IMR-90 (cell line): ENCODE measurements around the gene ARMC5. TPM values are rescaled to one million over a fixed set of nuclear protein-coding genes. Genes with fewer than 3 reads are reported as not detected.

ENCODE experiments used
- ATAC-seq: fragments of 200-7000 bp; cut with Tn5 transposase; 2 replicates; pipeline ENCODE4 v1.9.1; 2020; ENCODE audit warnings: low read depth, mild to moderate bottlenecking, moderate library complexity
- BruUV-seq: library from RNA; stranded (reverse); fragments of 400-500 nt; replicated peaks from 2 replicates; lab custom pipeline; 2021; lab: Mats Ljungman, UMichigan
- CTCF ChIA-PET: fragments of 300-600 bp; formaldehyde crosslinking; extraction: SDS; loops from one replicate; lab custom pipeline; 2021; ENCODE audit warnings: antibody characterized with exemption; lab: Yijun Ruan, JAX
- POLR2A ChIA-PET: fragments of 300-600 bp; sonication (Branson Sonifier 250); formaldehyde crosslinking; loops from one replicate; lab custom pipeline; 2022; ENCODE audit warnings: antibody characterized with exemption; ENCODE audit not compliant: unreplicated experiment; lab: Charles Lee
- DNase-seq: peaks from one replicate; pipeline ENCODE4 v3.0.0; 2013
- H2AFZ ChIP-seq: replicated peaks from 2 replicates; pipeline ENCODE3; 2013; ENCODE audit warnings: low read length, mild to moderate bottlenecking; ENCODE audit not compliant: poor library complexity
- H2AK5ac ChIP-seq: 2 replicates; pipeline ENCODE4 v1.6.1; 2013; ENCODE audit warnings: low read depth, low read length, inconsistent platforms
- H2AK9ac ChIP-seq: replicated peaks from 2 replicates; pipeline ENCODE3; 2013; ENCODE audit warnings: mild to moderate bottlenecking, low read depth, low read length, moderate library complexity; ENCODE audit not compliant: poor library complexity
- H2BK120ac ChIP-seq: 2 replicates; pipeline ENCODE4 v1.6.1; 2013; ENCODE audit warnings: low read depth, low read length, inconsistent platforms
- H2BK15ac ChIP-seq: 3 replicates; pipeline ENCODE4 v1.6.1; 2013; ENCODE audit warnings: low read depth, low read length, inconsistent platforms
- H2BK20ac ChIP-seq: 2 replicates; pipeline ENCODE4 v1.6.1; 2013; ENCODE audit warnings: low read depth, mild to moderate bottlenecking, inconsistent platforms, low read length, moderate library complexity
- H2BK5ac ChIP-seq: 2 replicates; pipeline ENCODE4 v1.6.1; 2013; ENCODE audit warnings: mild to moderate bottlenecking, low read depth, low read length, inconsistent platforms; ENCODE audit not compliant: poor library complexity, severe bottlenecking
- H3K14ac ChIP-seq: replicated peaks from 2 replicates; pipeline ENCODE4 v1.6.1; 2013; ENCODE audit warnings: low read depth, low read length, inconsistent platforms
- H3K18ac ChIP-seq: 2 replicates; pipeline ENCODE4 v1.6.1; 2013; ENCODE audit warnings: low read depth, low read length, control low read depth
- H3K23ac ChIP-seq: 2 replicates; pipeline ENCODE4 v1.6.1; 2013; ENCODE audit warnings: low read depth, low read length, inconsistent platforms
- H3K27ac ChIP-seq: 2 replicates; pipeline ENCODE4 v1.5.1; 2013; ENCODE audit warnings: mild to moderate bottlenecking, control low read depth, low read length; ENCODE audit not compliant: insufficient read depth
- H3K27me3 ChIP-seq: 2 replicates; pipeline ENCODE4 v1.6.1; 2013; ENCODE audit warnings: low read length; ENCODE audit not compliant: control insufficient read depth, insufficient read depth
- H3K36me3 ChIP-seq: 2 replicates; pipeline ENCODE4 v1.6.1; 2013; ENCODE audit warnings: low read length, mixed read lengths; ENCODE audit not compliant: control insufficient read depth, insufficient read depth
- H3K4ac ChIP-seq: 2 replicates; pipeline ENCODE4 v1.6.1; 2013; ENCODE audit warnings: low read depth, low read length, inconsistent platforms
- H3K4me1 ChIP-seq: 2 replicates; pipeline ENCODE4 v1.6.1; 2013; ENCODE audit warnings: low read length, mixed read lengths; ENCODE audit not compliant: control insufficient read depth, insufficient read depth
- H3K4me2 ChIP-seq: 2 replicates; pipeline ENCODE4 v1.6.1; 2013; ENCODE audit warnings: low read depth, mild to moderate bottlenecking, control low read depth, low read length, moderate library complexity
- H3K4me3 ChIP-seq: 2 replicates; pipeline ENCODE4 v1.5.1; 2013; ENCODE audit warnings: low read depth, mild to moderate bottlenecking, control low read depth, low read length, moderate library complexity; ENCODE audit not compliant: insufficient read depth
- H3K56ac ChIP-seq: 2 replicates; pipeline ENCODE4 v1.6.1; 2013; ENCODE audit warnings: low read length, inconsistent platforms; ENCODE audit not compliant: insufficient read depth; ENCODE audit errors: extremely low read depth
- H3K79me1 ChIP-seq, 2 experiments: 2 replicates each; pipeline ENCODE4 v1.6.1; 2013; ENCODE audit warnings: low read length in 2 of 2, inconsistent platforms in 1 of 2, low read depth in 1 of 2
- H3K9ac ChIP-seq: 2 replicates; pipeline ENCODE4 v1.6.1; 2013; ENCODE audit warnings: low read depth, low read length, control low read depth
- H3K9me1 ChIP-seq: 2 replicates; pipeline ENCODE4 v1.6.1; 2013; ENCODE audit warnings: low read length, inconsistent platforms; ENCODE audit not compliant: insufficient read depth
- H3K9me3 ChIP-seq: 2 replicates; pipeline ENCODE4 v1.6.1; 2013; ENCODE audit warnings: low read length; ENCODE audit not compliant: control insufficient read depth, insufficient read depth
- H4K20me1 ChIP-seq: 2 replicates; pipeline ENCODE4 v1.6.1; 2013; ENCODE audit warnings: low read length, inconsistent platforms; ENCODE audit not compliant: insufficient read depth
- H4K5ac ChIP-seq: 2 replicates; pipeline ENCODE4 v1.6.1; 2013; ENCODE audit warnings: mild to moderate bottlenecking, low read depth, low read length, control low read depth
- H4K8ac ChIP-seq, 2 experiments: 2 replicates each; pipeline ENCODE4 v1.6.1; 2013; ENCODE audit warnings: low read depth in 2 of 2, low read length in 2 of 2, control low read depth in 1 of 2, inconsistent platforms in 1 of 2
- H4K91ac ChIP-seq: 2 replicates; pipeline ENCODE4 v1.6.1; 2013; ENCODE audit warnings: low read depth, low read length, inconsistent platforms; ENCODE audit not compliant: insufficient read depth
- BHLHE40 ChIP-seq: fragments of 150-350 bp; IDR thresholded peaks from 2 replicates; pipeline ENCODE4 v1.6.1; 2016; ENCODE audit warnings: mild to moderate bottlenecking, low read depth, low read length
- CEBPB ChIP-seq: IDR thresholded peaks from 2 replicates; pipeline ENCODE4 v1.6.1; 2012; ENCODE audit warnings: low read depth, low read length, improper control_type of control experiment
- CTCF ChIP-seq: conservative IDR thresholded peaks from 2 replicates; pipeline ENCODE4 v1.5.1; 2012; ENCODE audit warnings: mild to moderate bottlenecking, low read depth, low read length, improper control_type of control experiment
- ELK1 ChIP-seq: fragments of 150-350 bp; IDR thresholded peaks from 2 replicates; pipeline ENCODE4 v1.6.1; 2016; ENCODE audit warnings: low read depth, mild to moderate bottlenecking, low read length, moderate library complexity, borderline replicate concordance
- MXI1 ChIP-seq: IDR thresholded peaks from 2 replicates; pipeline ENCODE4 v1.6.1; 2012; ENCODE audit warnings: low read depth, mild to moderate bottlenecking, low read length, moderate library complexity, borderline replicate concordance
- NFE2L2 ChIP-seq: fragments of 150-350 bp; IDR thresholded peaks from 2 replicates; pipeline ENCODE4 v1.6.1; 2016; ENCODE audit warnings: low read depth, mild to moderate bottlenecking, low read length
- POLR2A ChIP-seq: IDR thresholded peaks from 2 replicates; pipeline ENCODE4 v1.6.1; 2012; ENCODE audit warnings: mild to moderate bottlenecking, low read depth, low read length
- RAD21 ChIP-seq: IDR thresholded peaks from 2 replicates; pipeline ENCODE4 v1.6.1; 2012; ENCODE audit warnings: low read length, improper control_type of control experiment
- RCOR1 ChIP-seq: IDR thresholded peaks from 2 replicates; pipeline ENCODE4 v1.6.1; 2012; ENCODE audit warnings: mild to moderate bottlenecking, low read length, improper control_type of control experiment; ENCODE audit not compliant: insufficient replicate concordance
- RFX5 ChIP-seq: IDR thresholded peaks from 2 replicates; pipeline ENCODE4 v1.8.0; 2012; ENCODE audit warnings: low read depth, mild to moderate bottlenecking, low read length, moderate library complexity
- SMC3 ChIP-seq: fragments of 150-350 bp; IDR thresholded peaks from 2 replicates; pipeline ENCODE4 v1.6.1; 2016; ENCODE audit warnings: low read depth, mild to moderate bottlenecking, antibody characterized with exemption, low read length, moderate library complexity
- USF2 ChIP-seq: fragments of 150-350 bp; IDR thresholded peaks from 2 replicates; pipeline ENCODE4 v1.6.1; 2017; ENCODE audit warnings: mild to moderate bottlenecking, antibody characterized with exemption, low read length, low read depth
- WGBS, 2 experiments: methylation state at CpG; one replicate each; pipeline versions ENCODE4 v1.1.5 to v1.1.7; 2013; ENCODE audit warnings: missing lambda C conversion rate in 2 of 2; ENCODE audit not compliant: insufficient read length in 1 of 2; ENCODE audit errors: extremely low coverage in 2 of 2; 5-methylcytosine and 5-hydroxymethylcytosine counted together
- dilution Hi-C: fragments of 300-500 bp; cut with HindIII; formaldehyde crosslinking; loops from one replicate; pipeline ENCODE4 v1.14.3; 2018; ENCODE audit warnings: low sequenced_read_pairs; ENCODE audit not compliant: unreplicated experiment
- in situ Hi-C: fragments of 300-500 bp; cut with MboI; formaldehyde crosslinking; loops from 3 replicates; pipeline ENCODE4 v1.14.3; 2019; ENCODE audit warnings: low sequenced_read_pairs, inconsistent platforms, mixed read lengths
- intact Hi-C: fragments of 100-400 bp; cut with micrococcal nuclease; formaldehyde crosslinking; loops from 2 replicates; pipeline ENCODE4 v1.10.0; 2022
- polyA plus RNA-seq, 3 experiments: library from polyadenylated mRNA; depleted of rRNA; stranded (reverse); fragments of >200 nt; gene quantifications; 2 replicates each; pipeline ENCODE4 v1.2.3, GENCODE V29; 2012; ENCODE audit warnings: low replicate concordance in 1 of 3
- total RNA-seq: library from RNA; depleted of rRNA; stranded (reverse); fragments of >200 nt; gene quantifications from 2 replicates; pipeline ENCODE4 v1.2.3, GENCODE V29; 2012

ARMC5 gene
- total and polyA plus RNA-seq, 2 of the 4 experiments (the other 2 are of a cell fraction) = 2.3 to 7.5 TPM

GRCh38 chr16:31427441-31428278 is 31.6 kb upstream of the ARMC5 start:
- intact Hi-C loops = no loop called here
- Histone ChIP-seq H3K18ac (no peak overlapping the region), H3K4me2 (peak overlapping the region; percentile 66), H2BK15ac (no peak overlapping the region), H2BK120ac (no peak overlapping the region), H3K9ac (no peak overlapping the region), H3K23ac (no peak overlapping the region), H2AK5ac (no peak overlapping the region), H3K9me1 (no peaks in the 10 kb centered on the region), H3K4me3 (peak overlapping the region; percentile 38), H3K27me3 (peaks cover 29% of the 10 kb centered on the region), H2AFZ (peak overlapping the region; percentile 61), H3K14ac (no peak overlapping the region), H2AK9ac (no peak overlapping the region), H4K91ac (no peak overlapping the region), H3K79me1 (no peaks in the 10 kb centered on the region), H4K5ac (no peak overlapping the region), H3K56ac (no peak overlapping the region), H3K9me3 (no peaks in the 10 kb centered on the region; the same call in 1 of the 2 replicates), H3K4ac (no peak overlapping the region), H3K27ac (no peak overlapping the region), H2BK20ac (no peak overlapping the region), H3K36me3 (no peaks in the 10 kb centered on the region), H2BK5ac (no peak overlapping the region), H4K20me1 (no peaks in the 10 kb centered on the region), H4K8ac (no peak overlapping the region), H3K4me1 (no peaks in the 10 kb centered on the region)
- in situ Hi-C loops = no loop called here
- DNase-seq (no peak), ATAC-seq (no peak)
- ChIA-PET POLR2A (no interaction called here), CTCF (interaction anchor here (1.2 kb wide), 1 partner anchor 10 kb away, joined by 3 read pairs; no protein-coding TSS in a partner anchor)
- BruUV-seq = no TSS peak
- 51% methylated on average over 9 of the region's 83 CpGs; no CpG with 5 or more reads in 1 of the 2 experiments for WGBS, 2 experiments
- dilution Hi-C loops = no loop called here
- TF ChIP-seq BHLHE40 = no peak
- no peak for TF ChIP-seq SMC3
- TF ChIP-seq USF2 = no peak
- TF ChIP-seq CTCF = no peak
- TF ChIP-seq RCOR1 = no peak
- no peak for TF ChIP-seq MXI1
- TF ChIP-seq ELK1 = no peak
- TF ChIP-seq RFX5 = no peak
- no peak for TF ChIP-seq RAD21
- no peak for TF ChIP-seq POLR2A
- TF ChIP-seq NFE2L2 = no peak
- TF ChIP-seq CEBPB = no peak
